B cell (primary cell): ENCODE data around the gene NFIC. TPM values are rescaled to one million over a fixed set of nuclear protein-coding genes. Genes with fewer than 3 reads are reported as not detected.

Experiments
- ATAC-seq: fragments of 200-7000 bp; cut with Tn5 transposase; one replicate; pipeline ENCODE4 v1.10.0; 2021; ENCODE audit warnings: low read depth, mild to moderate bottlenecking, moderate number of reproducible peaks, moderate library complexity
- CTCF ChIA-PET: fragments of 350-600 bp; sonication (Branson Sonifier 250); formaldehyde crosslinking; loops from one replicate; lab custom pipeline; 2021; ENCODE audit warnings: antibody characterized with exemption, inconsistent platforms; lab: Charles Lee
- POLR2A ChIA-PET: fragments of 350-600 bp; sonication (Branson Sonifier 250); formaldehyde crosslinking; loops from one replicate; lab custom pipeline; 2021; ENCODE audit warnings: antibody characterized with exemption; lab: Charles Lee
- DNase-seq: peaks from one replicate; pipeline ENCODE4 v3.0.0; 2013
- H2AFZ ChIP-seq: 2 replicates; pipeline ENCODE4 v1.6.1; 2012; ENCODE audit warnings: mild to moderate bottlenecking, low read depth, low read length; ENCODE audit not compliant: insufficient read depth, poor library complexity, severe bottlenecking
- H3K27ac ChIP-seq, 2 donors: 1 replicate in 1 of 2; 2 replicates in 1 of 2; pipeline ENCODE4 v1.5.1; 2012 to 2013; ENCODE audit warnings: low read length in 2 of 2, mild to moderate bottlenecking in 2 of 2, moderate library complexity in 1 of 2
- H3K27me3 ChIP-seq, 4 experiments: fragments of 200-600 bp in 1 of 4; sonication (generic) in 1 of 4; replicated peaks in 1 of 4; 1 replicate in 2 of 4; 2 replicates in 2 of 4; pipeline versions ENCODE4 v1.6.1 to v1.7.0; 2013 to 2016; ENCODE audit warnings: low read length in 3 of 4, mild to moderate bottlenecking in 2 of 4, mixed read lengths in 1 of 4, moderate library complexity in 1 of 4; ENCODE audit not compliant: insufficient read depth in 4 of 4, control insufficient read depth in 3 of 4; ENCODE audit errors: control extremely low read depth in 1 of 4
- H3K36me3 ChIP-seq, 2 experiments: replicated peaks in 1 of 2; 1 replicate in 1 of 2; 2 replicates in 1 of 2; pipeline versions ENCODE4 v1.6.1 to v1.7.1; 2013; ENCODE audit warnings: low read length in 1 of 2; ENCODE audit not compliant: insufficient read depth in 2 of 2, control insufficient read depth in 1 of 2; ENCODE audit errors: control extremely low read depth in 1 of 2, extremely low read depth in 1 of 2
- H3K4me1 ChIP-seq, 2 donors: fragments of 200-600 bp in 1 of 2; sonication (generic) in 1 of 2; 1 replicate in 1 of 2; 2 replicates in 1 of 2; pipeline versions ENCODE4 v1.5.1 to v1.6.1; 2013 to 2017; ENCODE audit warnings: low read length in 2 of 2; ENCODE audit not compliant: control insufficient read depth in 2 of 2, insufficient read depth in 2 of 2
- H3K4me2 ChIP-seq: replicated peaks from 2 replicates; pipeline ENCODE3; 2012; ENCODE audit warnings: mild to moderate bottlenecking, low read depth, low read length; ENCODE audit not compliant: poor library complexity, severe bottlenecking
- H3K4me3 ChIP-seq, 5 experiments: fragments of 200-600 bp in 1 of 5; sonication (generic) in 1 of 5; 1 replicate in 3 of 5; 2 replicates in 2 of 5; pipeline versions ENCODE4 v1.5.1 to v1.7.0; 2011 to 2016; ENCODE audit warnings: low read length in 4 of 5, mild to moderate bottlenecking in 4 of 5, low read depth in 2 of 5, control low read depth in 1 of 5, moderate library complexity in 1 of 5; ENCODE audit not compliant: insufficient read depth in 1 of 5; ENCODE audit errors: control extremely low read depth in 1 of 5, extremely low read depth in 1 of 5
- H3K79me2 ChIP-seq: fragments of 200-600 bp; sonication (generic); one replicate; pipeline ENCODE4 v1.6.0; 2016; ENCODE audit warnings: low read length; ENCODE audit not compliant: control insufficient read depth, insufficient read depth
- H3K9ac ChIP-seq: fragments of 200-600 bp; sonication (generic); 2 replicates; pipeline ENCODE4 v1.6.1; 2017; ENCODE audit warnings: mild to moderate bottlenecking, low read length, moderate library complexity
- H3K9me3 ChIP-seq, 3 donors: one replicate each; pipeline versions ENCODE4 v1.6.1 to v1.7.1; 2013; ENCODE audit warnings: low read length in 2 of 3; ENCODE audit not compliant: control insufficient read depth in 2 of 3, insufficient read depth in 1 of 3; ENCODE audit errors: control extremely low read depth in 1 of 3
- H4K20me1 ChIP-seq: 2 replicates; pipeline ENCODE4 v1.6.0; 2012; ENCODE audit warnings: mild to moderate bottlenecking, low read length; ENCODE audit not compliant: insufficient read depth, control insufficient read depth, poor library complexity, severe bottlenecking
- H3K27ac Mint-ChIP-seq: one replicate; pipeline ENCODE4 v1.8.0; 2021; ENCODE audit warnings: mixed read lengths
- H3K27me3 Mint-ChIP-seq: one replicate; pipeline ENCODE4 v1.8.0; 2021; ENCODE audit warnings: mixed read lengths
- H3K4me1 Mint-ChIP-seq: one replicate; pipeline ENCODE4 v1.8.0; 2021; ENCODE audit warnings: mixed read lengths
- H3K4me3 Mint-ChIP-seq: one replicate; pipeline ENCODE4 v1.8.0; 2021; ENCODE audit warnings: mixed read lengths
- H3K9me3 Mint-ChIP-seq: one replicate; pipeline ENCODE4 v1.8.0; 2022; ENCODE audit warnings: mixed read lengths; ENCODE audit not compliant: insufficient read depth
- EZH2 ChIP-seq: IDR thresholded peaks from 2 replicates; pipeline ENCODE4 v1.6.1; 2012; ENCODE audit warnings: borderline replicate concordance, low read depth, mild to moderate bottlenecking, moderate library complexity, low read length; ENCODE audit not compliant: insufficient read depth, poor library complexity, severe bottlenecking
- WGBS: methylation state at CpG from one replicate; pipeline ENCODE4 v1.1.5; 2013; ENCODE audit warnings: missing lambda C conversion rate; ENCODE audit not compliant: insufficient coverage; 5-methylcytosine and 5-hydroxymethylcytosine counted together
- intact Hi-C: fragments of 100-400 bp; cut with micrococcal nuclease; formaldehyde crosslinking; loops from one replicate; pipeline ENCODE4 v1.10.0; 2022
- polyA plus RNA-seq: library from polyadenylated mRNA; depleted of rRNA; stranded (reverse); fragments of >200 nt; gene quantifications from 2 replicates; pipeline ENCODE4 v1.2.3, GENCODE V29; 2012
- total RNA-seq, 2 donors: library from RNA; stranded (reverse); fragments of 120-200 nt in 1 of 2; gene quantifications; 1 replicate in 1 of 2; 2 replicates in 1 of 2; pipeline versions ENCODE4 v1.2.3 to v1.2.4, GENCODE V29; 2013 to 2022
- TF ChIP-seq, protein P1 (sequence below): fragments of 200-600 bp; IDR thresholded peaks from one replicate; pipeline ENCODE4 v1.8.0; 2022; ENCODE audit warnings: antibody characterized with exemption, mild to moderate bottlenecking

Gene NFIC
- total and polyA plus RNA-seq, 2 donors (not counting 1 experiment from before 2014, with no cell fraction given), result 3.8 to 23.6 TPM

GRCh38 chr19:3513229-3514140 lies 147.1 kb downstream of the NFIC start:
- Histone ChIP-seq H4K20me1 (peaks cover 91% of the 10 kb centered on the region), H3K27ac (no peak overlapping the region), H3K36me3 (peaks cover 0 to 39% of the 10 kb centered on the region in 2 experiments), H2AFZ (no peak overlapping the region), H3K4me3 (no peak overlapping the region), H3K4me2 (no peak overlapping the region), H3K9ac (no peak overlapping the region), H3K27me3 (no peaks in the 10 kb centered on the region), H3K79me2 (peaks cover 98% of the 10 kb centered on the region), H3K4me1 (peaks cover 10 to 27% of the 10 kb centered on the region in 2 donors), H3K9me3 (peaks cover 0 to 5% (median 0%) of the 10 kb centered on the region in 3 donors)
- no peak overlapping the region for H3K4me3 Mint-ChIP-seq
- peaks cover 57% of the 10 kb centered on the region for H3K4me1 Mint-ChIP-seq
- TF ChIP-seq EZH2, result no peak
- TF ChIP-seq, protein P1, sequence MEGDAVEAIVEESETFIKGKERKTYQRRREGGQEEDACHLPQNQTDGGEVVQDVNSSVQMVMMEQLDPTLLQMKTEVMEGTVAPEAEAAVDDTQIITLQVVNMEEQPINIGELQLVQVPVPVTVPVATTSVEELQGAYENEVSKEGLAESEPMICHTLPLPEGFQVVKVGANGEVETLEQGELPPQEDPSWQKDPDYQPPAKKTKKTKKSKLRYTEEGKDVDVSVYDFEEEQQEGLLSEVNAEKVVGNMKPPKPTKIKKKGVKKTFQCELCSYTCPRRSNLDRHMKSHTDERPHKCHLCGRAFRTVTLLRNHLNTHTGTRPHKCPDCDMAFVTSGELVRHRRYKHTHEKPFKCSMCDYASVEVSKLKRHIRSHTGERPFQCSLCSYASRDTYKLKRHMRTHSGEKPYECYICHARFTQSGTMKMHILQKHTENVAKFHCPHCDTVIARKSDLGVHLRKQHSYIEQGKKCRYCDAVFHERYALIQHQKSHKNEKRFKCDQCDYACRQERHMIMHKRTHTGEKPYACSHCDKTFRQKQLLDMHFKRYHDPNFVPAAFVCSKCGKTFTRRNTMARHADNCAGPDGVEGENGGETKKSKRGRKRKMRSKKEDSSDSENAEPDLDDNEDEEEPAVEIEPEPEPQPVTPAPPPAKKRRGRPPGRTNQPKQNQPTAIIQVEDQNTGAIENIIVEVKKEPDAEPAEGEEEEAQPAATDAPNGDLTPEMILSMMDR, result no peak
- no peaks in the 10 kb centered on the region for H3K27me3 Mint-ChIP-seq
- no peaks in the 10 kb centered on the region for H3K9me3 Mint-ChIP-seq
- ATAC-seq, result no peak
- WGBS, result 95% methylated on average over 22 of the region's 23 CpGs
- H3K27ac Mint-ChIP-seq, result peak overlapping the region; percentile 32
- CTCF ChIA-PET, result no interaction called here
- POLR2A ChIA-PET, result no interaction called here
- DNase-seq, result no peak
- intact Hi-C loops, result no loop called here

DNA sequence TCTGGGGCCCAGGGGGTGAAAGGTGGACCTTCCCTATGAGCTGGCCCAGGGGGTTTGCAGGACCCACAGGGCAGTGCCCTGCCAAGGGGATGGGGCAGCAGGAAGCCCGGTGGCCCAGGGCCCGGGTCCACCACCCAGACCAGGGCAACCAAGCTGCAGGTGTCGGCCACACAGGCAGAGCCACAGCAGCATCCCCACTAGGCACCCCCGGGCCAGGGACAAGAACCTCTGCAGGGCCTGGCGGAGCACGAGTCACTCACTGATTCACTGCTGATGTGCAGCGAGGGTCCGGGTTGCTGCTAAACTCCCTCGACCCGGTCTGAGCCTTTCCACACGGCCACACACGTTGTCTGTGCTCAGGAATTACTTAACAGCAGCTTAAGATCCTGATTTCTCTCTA lies 148.5 kb downstream of the NFIC start:
- Mint-ChIP-seq H3K27me3 (no peaks in the 10 kb centered on the region), H3K9me3 (no peaks in the 10 kb centered on the region), H3K4me3 (no peak overlapping the region), H3K27ac (no peak overlapping the region), H3K4me1 (peaks cover 47% of the 10 kb centered on the region)
- Histone ChIP-seq H3K9ac (no peak overlapping the region), H3K27ac (no peak overlapping the region), H4K20me1 (peaks cover 97% of the 10 kb centered on the region), H3K4me2 (no peak overlapping the region), H3K4me3 (no peak overlapping the region), H3K27me3 (no peaks in the 10 kb centered on the region), H3K4me1 (peaks cover 10 to 31% of the 10 kb centered on the region in 2 donors), H2AFZ (no peak overlapping the region), H3K36me3 (peaks cover 0 to 37% of the 10 kb centered on the region in 2 experiments), H3K9me3 (peaks cover 0 to 5% (median 0%) of the 10 kb centered on the region in 3 donors), H3K79me2 (peaks cover 98% of the 10 kb centered on the region)
- POLR2A ChIA-PET, result no interaction called here
- CTCF ChIA-PET, result interaction anchor here (0.9 kb wide), 1 partner anchor 30 kb away, joined by 3 read pairs; no protein-coding TSS in a partner anchor
- intact Hi-C loops, result loop anchor here (5.0 kb wide), 1 partner anchor 37 kb away; no protein-coding TSS in a partner anchor
- ATAC-seq, result no peak
- TF ChIP-seq, protein P1, result no peak
- no peak for TF ChIP-seq EZH2
- WGBS, result 97% methylated on average over 12 of the region's 12 CpGs
- DNase-seq, result no peak
